Activated B cell treated with CpG ODN at 0.5 μM for 24 hours (primary cell): Measurements from ENCODE around the gene PTPN3. TPM values are rescaled to one million over a fixed set of nuclear protein-coding genes. Genes with fewer than 3 reads are reported as not detected.

Experiments
- ATAC-seq: fragments of 200-7000 bp; cut with Tn5 transposase; one replicate; pipeline ENCODE4 v1.10.0; 2021; ENCODE audit warnings: low read depth, mild to moderate bottlenecking, moderate library complexity
- CTCF ChIA-PET: fragments of 350-600 bp; sonication (Branson Sonifier 250); formaldehyde crosslinking; loops from one replicate; lab custom pipeline; 2021; ENCODE audit warnings: antibody characterized with exemption; lab: Charles Lee
- POLR2A ChIA-PET: fragments of 350-600 bp; sonication (Branson Sonifier 250); formaldehyde crosslinking; loops from one replicate; lab custom pipeline; 2021; ENCODE audit warnings: antibody characterized with exemption; lab: Charles Lee
- DNase-seq: peaks from one replicate; pipeline ENCODE4 v3.0.0; 2022
- H3K27ac Mint-ChIP-seq: one replicate; pipeline ENCODE4 v1.8.0; 2020; ENCODE audit warnings: mixed read lengths
- H3K27me3 Mint-ChIP-seq: one replicate; pipeline ENCODE4 v1.8.0; 2021; ENCODE audit warnings: mixed read lengths
- H3K36me3 Mint-ChIP-seq: one replicate; pipeline ENCODE4 v1.8.0; 2021; ENCODE audit warnings: low read depth, mixed read lengths
- H3K4me1 Mint-ChIP-seq: one replicate; pipeline ENCODE4 v1.8.0; 2021; ENCODE audit warnings: mixed read lengths
- H3K4me3 Mint-ChIP-seq: one replicate; pipeline ENCODE4 v1.8.0; 2020; ENCODE audit warnings: mild to moderate bottlenecking, mixed read lengths
- H3K9me3 Mint-ChIP-seq: one replicate; pipeline ENCODE4 v1.8.0; 2020; ENCODE audit warnings: mixed read lengths
- intact Hi-C: fragments of 100-400 bp; cut with micrococcal nuclease; formaldehyde crosslinking; loops from one replicate; pipeline ENCODE4 v1.15.1; 2024
- total RNA-seq: library from RNA; stranded (reverse); gene quantifications from 2 replicates; pipeline ENCODE4 v1.2.3, GENCODE V29; 2022
- TF ChIP-seq, protein P1 (sequence below): fragments of 200-600 bp; IDR thresholded peaks from one replicate; pipeline ENCODE4 v1.8.0; 2022; ENCODE audit warnings: antibody characterized with exemption, mild to moderate bottlenecking

The PTPN3 gene
- total RNA-seq, 1 donor from 2014 or later: 0.09 TPM

DNA sequence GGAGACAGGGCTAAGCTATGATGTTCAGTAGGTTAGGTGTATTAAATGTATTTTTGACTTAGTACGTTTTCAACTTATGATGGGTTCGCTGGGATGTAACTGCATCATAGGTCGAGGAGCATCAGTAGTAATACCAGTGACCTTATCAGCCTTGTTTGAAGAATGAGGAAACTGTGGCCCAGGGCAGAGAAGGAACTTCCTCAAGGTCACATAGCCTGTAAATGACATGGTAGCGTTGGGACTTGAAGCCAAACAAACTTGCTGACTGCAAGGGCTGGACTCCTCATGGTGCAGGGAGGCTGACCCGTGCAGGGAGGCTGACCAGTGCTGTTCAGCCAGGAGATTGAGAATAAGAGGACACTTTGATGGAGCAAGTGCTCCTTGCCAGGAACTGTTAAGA is 21.3 kb upstream of the PTPN3 start:
- Mint-ChIP-seq H3K4me3 (no peak overlapping the region), H3K9me3 (no peaks in the 10 kb centered on the region), H3K36me3 (no peaks in the 10 kb centered on the region), H3K4me1 (no peaks in the 10 kb centered on the region), H3K27ac (no peak overlapping the region), H3K27me3 (peaks cover 7% of the 10 kb centered on the region)
- ChIA-PET CTCF (interaction anchor here (0.6 to 0.7 kb wide), 2 partner anchors 868 to 1785 kb away, joined by 3 read pairs; no protein-coding TSS in a partner anchor), POLR2A (no interaction called here)
- ATAC-seq (no peak), DNase-seq (no peak)
- TF ChIP-seq, protein P1, sequence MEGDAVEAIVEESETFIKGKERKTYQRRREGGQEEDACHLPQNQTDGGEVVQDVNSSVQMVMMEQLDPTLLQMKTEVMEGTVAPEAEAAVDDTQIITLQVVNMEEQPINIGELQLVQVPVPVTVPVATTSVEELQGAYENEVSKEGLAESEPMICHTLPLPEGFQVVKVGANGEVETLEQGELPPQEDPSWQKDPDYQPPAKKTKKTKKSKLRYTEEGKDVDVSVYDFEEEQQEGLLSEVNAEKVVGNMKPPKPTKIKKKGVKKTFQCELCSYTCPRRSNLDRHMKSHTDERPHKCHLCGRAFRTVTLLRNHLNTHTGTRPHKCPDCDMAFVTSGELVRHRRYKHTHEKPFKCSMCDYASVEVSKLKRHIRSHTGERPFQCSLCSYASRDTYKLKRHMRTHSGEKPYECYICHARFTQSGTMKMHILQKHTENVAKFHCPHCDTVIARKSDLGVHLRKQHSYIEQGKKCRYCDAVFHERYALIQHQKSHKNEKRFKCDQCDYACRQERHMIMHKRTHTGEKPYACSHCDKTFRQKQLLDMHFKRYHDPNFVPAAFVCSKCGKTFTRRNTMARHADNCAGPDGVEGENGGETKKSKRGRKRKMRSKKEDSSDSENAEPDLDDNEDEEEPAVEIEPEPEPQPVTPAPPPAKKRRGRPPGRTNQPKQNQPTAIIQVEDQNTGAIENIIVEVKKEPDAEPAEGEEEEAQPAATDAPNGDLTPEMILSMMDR: no peak
- intact Hi-C loops: loop anchor here (5.0 kb wide), 1 partner anchor 1817 kb away; no protein-coding TSS in a partner anchor

DNA sequence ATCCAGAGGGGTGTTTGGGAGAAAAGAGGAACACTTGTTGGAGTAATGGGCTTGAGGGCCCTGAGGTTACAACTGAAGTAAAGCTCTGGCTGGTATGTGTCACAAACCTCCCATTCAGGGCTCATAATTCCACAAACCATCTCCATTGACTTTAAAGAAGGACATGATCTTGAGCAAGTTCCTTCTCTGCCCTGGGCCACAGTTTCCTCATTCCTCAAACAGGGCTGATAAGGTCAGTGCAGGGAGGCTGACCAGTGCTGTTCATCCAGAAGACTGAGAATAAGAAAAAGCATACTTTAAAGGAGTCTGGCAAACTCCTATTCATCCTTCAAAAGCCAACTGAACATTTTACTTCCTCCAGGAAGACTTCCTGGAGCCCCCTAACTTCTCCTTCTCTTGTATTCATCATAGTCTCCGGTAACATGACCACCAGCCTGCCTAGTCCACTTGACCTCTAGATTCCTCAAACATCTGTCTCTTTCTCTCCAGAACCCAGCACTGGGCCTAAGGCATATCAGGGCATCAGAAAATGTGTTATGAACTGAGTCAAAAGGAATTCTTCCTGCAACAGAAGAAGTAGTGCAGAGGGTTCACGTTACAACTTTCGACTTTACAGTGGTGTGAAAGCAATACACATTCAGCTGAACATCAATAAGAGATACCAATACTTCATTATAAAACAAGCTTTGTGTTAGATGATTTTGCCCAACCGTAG is 20.7 kb upstream of the PTPN3 start:
- CTCF ChIA-PET: interaction anchor here (0.7 kb wide), 1 partner anchor 1784 kb away, joined by 3 read pairs; no protein-coding TSS in a partner anchor
- intact Hi-C loops: loop anchor here (5.0 kb wide), 1 partner anchor 1816 kb away; no protein-coding TSS in a partner anchor
- DNase-seq: no peak
- POLR2A ChIA-PET: no interaction called here
- Mint-ChIP-seq H3K27me3 (peaks cover 6% of the 10 kb centered on the region), H3K4me1 (no peaks in the 10 kb centered on the region), H3K36me3 (no peaks in the 10 kb centered on the region), H3K4me3 (no peak overlapping the region), H3K27ac (no peak overlapping the region), H3K9me3 (no peaks in the 10 kb centered on the region)
- no peak for ATAC-seq
- TF ChIP-seq, protein P1: no peak

DNA sequence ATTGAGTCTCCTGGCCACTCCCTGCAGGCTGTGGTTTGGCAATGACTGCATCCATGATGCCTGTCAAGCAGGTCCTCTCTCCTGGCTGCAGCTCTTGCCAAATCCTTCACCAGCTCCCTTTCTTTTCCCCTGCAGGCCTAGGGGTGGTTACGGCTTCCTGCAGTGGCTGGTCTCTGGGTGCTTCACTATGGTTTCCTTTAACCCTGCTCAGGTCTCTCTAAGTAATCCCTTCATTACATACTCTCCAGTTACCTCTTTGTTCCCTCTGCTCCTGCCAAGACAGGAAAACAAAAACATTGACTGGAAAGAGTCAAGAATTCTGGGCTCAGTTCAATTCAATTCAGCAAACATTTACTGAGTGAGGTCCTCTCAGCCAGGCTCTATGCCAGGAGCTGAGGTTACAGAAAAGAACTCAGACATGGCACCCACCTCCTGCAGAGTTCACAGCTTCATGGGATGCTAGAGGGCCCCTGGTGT is 19.8 kb upstream of the PTPN3 start:
- CTCF ChIA-PET: interaction anchor here (0.6 kb wide), 1 partner anchor 47 kb away, joined by 5 read pairs; no protein-coding TSS in a partner anchor
- no peak for ATAC-seq

DNA sequence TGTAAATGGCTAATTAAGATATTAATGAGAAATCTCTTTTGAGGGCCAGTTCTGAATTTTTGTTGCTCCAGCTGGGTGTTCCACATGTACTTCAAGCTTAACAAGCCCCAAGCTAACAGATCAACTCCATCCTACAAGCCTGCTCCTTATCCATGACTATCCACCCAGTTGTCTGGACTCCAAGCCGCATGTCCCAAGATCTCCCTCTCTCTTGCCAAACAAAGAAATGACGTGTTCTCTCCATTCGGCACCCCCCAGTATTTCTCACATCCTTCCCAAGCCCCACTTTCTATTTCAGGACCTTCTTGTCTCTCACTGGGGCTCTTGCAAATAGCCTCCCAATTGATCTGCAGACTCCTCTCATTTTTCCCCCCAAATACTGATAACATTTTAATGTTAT is 15.8 kb upstream of the PTPN3 start:
- H3K4me3 Mint-ChIP-seq: no peak overlapping the region
- no peaks in the 10 kb centered on the region for H3K9me3 Mint-ChIP-seq
- TF ChIP-seq, protein P1: no peak
- intact Hi-C loops: no loop called here
- no peak for ATAC-seq
- POLR2A ChIA-PET: no interaction called here
- H3K27ac Mint-ChIP-seq: no peak overlapping the region
- no peaks in the 10 kb centered on the region for H3K4me1 Mint-ChIP-seq
- CTCF ChIA-PET: interaction anchor here (0.9 kb wide), 1 partner anchor 10 kb away, joined by 3 read pairs; no protein-coding TSS in a partner anchor
- peaks cover 8% of the 10 kb centered on the region for H3K27me3 Mint-ChIP-seq
- H3K36me3 Mint-ChIP-seq: no peaks in the 10 kb centered on the region
- DNase-seq: no peak

More for the DNA sequence above, 19.8 kb upstream of the PTPN3 start:
- TF ChIP-seq, protein P1: no peak
- DNase-seq: no peak
- no peaks in the 10 kb centered on the region for H3K9me3 Mint-ChIP-seq
- H3K4me1 Mint-ChIP-seq: no peaks in the 10 kb centered on the region
- intact Hi-C loops: loop anchor here (5.0 kb wide), 1 partner anchor 1816 kb away; no protein-coding TSS in a partner anchor
- no peak overlapping the region for H3K27ac Mint-ChIP-seq
- H3K4me3 Mint-ChIP-seq: no peak overlapping the region
- no peaks in the 10 kb centered on the region for H3K36me3 Mint-ChIP-seq
- H3K27me3 Mint-ChIP-seq: peaks cover 2% of the 10 kb centered on the region
- POLR2A ChIA-PET: no interaction called here

DNA sequence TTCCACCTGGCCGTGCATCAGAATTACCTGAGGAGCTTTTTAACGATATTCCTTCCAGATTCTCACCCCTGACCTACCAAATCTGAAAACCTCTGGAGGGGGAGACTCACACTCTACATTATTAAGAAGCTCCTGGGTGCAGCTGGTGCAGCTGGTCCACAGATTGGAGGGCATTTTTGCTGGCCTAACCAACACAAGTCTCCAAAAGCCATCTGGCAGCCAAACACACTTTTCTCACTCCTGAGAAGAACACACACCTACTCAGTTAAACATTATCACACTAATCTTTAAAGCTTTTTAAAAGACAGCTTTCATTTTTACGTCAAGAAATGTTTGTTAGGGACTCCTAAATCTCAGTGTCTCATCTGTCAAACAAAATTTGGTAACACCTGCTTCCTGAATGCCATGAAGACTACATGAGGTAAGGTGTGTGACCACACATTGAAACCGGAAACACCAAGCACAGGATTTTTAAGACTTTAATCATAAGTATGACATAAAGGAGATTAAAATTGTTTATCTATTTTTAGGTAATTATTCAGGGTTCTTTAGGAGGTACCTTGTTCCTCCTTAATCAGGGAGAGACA is 14.2 kb upstream of the PTPN3 start:
- DNase-seq (no peak), ATAC-seq (no peak)
- Mint-ChIP-seq H3K36me3 (no peaks in the 10 kb centered on the region), H3K4me1 (no peaks in the 10 kb centered on the region), H3K27me3 (peaks cover 15% of the 10 kb centered on the region), H3K4me3 (no peak overlapping the region), H3K27ac (no peak overlapping the region), H3K9me3 (no peaks in the 10 kb centered on the region)
- ChIA-PET POLR2A (no interaction called here), CTCF (no interaction called here)
- intact Hi-C loops: no loop called here
- TF ChIP-seq, protein P1: no peak
